Fibroblast of skin of left biceps (primary cell): Measurements from ENCODE around the gene RAMP3.
"Not testable (repeated sequence)": the region's sequence is repeated elsewhere in the genome, so short reads cannot be mapped to it uniquely, and the experiment has no call there.

Experiments used
- DNase-seq, 2 experiments: peaks; one replicate each; pipeline ENCODE4 v3.0.0-alpha.2; 2013; ENCODE audit warnings: low read depth in 2 of 2

The RAMP3 gene

GRCh38 chr7:45193828-45194227 lies 36.2 kb downstream of the RAMP3 start:
- no peak for DNase-seq

DNA sequence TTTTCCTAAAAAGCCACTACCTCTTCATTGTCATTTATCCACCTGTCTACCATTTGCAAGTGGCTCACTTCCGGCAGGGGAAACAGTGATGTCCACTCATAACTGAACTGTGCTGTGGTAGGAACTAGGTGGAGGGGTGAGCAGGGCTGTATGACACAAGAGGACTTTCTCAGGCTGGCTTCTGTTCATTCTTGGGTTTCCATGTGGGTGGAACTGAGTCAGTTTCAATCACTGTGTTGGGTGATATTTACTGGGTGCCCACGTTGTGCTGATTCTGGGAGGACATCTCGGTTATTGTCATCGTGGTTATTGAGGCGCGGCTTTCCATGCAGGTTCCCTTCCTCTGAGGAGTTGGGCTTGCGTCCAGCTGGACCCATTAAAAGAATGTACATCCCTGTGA lies 38.8 kb downstream of the RAMP3 start:
- no peak for DNase-seq

- DNase-seq: no peak
These were observed 39.9 kb downstream of the RAMP3 start for GRCh38 chr7:45197461-45197860.

- DNase-seq: no peak
These were observed 41.4 kb downstream of the RAMP3 start for GRCh38 chr7:45198986-45199385.

DNA sequence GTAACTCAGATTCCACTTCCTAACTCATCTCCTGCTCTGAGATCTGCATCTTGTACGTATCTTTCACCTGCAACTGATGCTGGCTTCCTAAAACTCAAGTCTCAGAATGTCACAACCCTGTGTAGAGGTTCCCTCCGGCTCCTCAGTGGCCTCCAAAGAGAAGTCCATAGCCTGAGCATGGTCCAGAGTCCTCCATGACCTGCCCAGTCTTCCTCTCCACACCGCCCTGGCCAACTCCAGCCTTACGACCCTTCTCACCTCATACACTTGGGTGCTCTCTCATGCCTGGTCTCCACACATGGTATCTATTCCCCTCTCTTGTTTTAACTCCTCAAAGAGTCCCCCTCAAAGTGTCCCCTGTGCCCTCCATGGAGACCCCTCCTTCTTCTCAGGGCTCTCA lies 41.9 kb downstream of the RAMP3 start:
- DNase-seq: no peak

DNA sequence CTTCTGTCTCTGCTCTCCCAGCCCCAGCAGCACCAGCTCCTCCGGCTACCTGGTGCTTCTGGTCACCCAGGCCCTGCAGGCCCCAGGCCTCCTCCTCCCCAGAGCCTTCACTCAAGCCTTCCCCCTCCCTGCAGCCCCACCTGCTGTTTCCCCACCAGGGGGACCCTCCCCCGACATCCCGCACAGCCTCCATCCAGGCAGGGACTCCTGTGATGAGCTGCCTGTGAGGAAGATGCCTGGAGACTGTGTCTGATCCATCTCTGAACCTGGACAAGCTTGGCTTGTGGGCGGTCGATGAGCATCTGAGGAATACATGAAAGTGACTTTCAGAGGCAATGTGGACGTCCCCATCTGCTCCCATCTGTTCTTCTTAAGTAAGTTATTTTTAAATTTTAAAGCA lies 45.0 kb downstream of the RAMP3 start:
- DNase-seq: no peak

- no peak for DNase-seq
These were observed 45.4 kb downstream of the RAMP3 start for GRCh38 chr7:45203036-45203435.

GRCh38 chr7:45203459-45203858 lies 45.9 kb downstream of the RAMP3 start:
- no peak for DNase-seq

GRCh38 chr7:45203936-45204445 lies 46.4 kb downstream of the RAMP3 start:
- DNase-seq: peak; percentile 45 to 50

GRCh38 chr7:45206266-45206665 lies 48.7 kb downstream of the RAMP3 start:
- not testable (repeated sequence) for DNase-seq

GRCh38 chr7:45209909-45210308 lies 52.3 kb downstream of the RAMP3 start:
- not testable (repeated sequence) for DNase-seq

DNA sequence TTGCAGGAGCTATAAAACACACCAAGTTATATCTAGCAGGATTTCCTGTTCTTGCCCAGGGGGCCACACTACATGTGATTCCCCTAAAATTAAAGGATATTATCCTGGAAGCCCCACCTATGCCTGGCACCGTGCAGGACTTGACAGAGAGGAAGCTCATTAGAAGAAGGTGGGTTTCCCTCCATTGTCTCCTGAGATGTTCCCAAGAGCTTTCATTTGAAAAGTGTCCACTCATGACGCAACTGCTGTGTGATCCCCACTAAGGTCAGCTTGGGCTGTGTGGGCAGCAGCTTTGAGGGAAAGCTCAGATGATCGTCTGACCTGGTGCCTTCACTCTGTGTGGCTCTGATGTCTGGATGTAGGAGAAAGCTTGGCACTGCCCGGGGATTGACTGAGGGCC lies 53.5 kb downstream of the RAMP3 start:
- no peak for DNase-seq

DNA sequence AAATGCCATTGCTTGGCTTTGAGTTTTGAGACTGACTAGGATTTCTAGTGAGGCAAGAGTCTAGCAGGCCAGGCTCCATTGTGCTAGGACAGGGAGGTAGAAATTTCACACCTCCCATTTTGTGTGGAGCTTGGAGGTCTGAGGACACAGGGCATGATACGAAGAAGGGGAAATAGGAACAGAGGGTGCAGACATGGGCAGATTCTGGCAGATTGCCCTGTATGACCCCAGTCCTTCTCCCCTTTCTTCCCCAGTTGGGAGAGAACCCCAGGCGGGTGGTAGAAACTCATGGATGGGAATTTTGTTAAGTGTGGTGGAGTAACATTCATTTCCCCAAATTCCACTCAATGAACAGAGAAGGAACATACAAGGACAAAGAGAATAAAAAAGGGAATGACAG lies 54.4 kb downstream of the RAMP3 start:
- no peak for DNase-seq

DNA sequence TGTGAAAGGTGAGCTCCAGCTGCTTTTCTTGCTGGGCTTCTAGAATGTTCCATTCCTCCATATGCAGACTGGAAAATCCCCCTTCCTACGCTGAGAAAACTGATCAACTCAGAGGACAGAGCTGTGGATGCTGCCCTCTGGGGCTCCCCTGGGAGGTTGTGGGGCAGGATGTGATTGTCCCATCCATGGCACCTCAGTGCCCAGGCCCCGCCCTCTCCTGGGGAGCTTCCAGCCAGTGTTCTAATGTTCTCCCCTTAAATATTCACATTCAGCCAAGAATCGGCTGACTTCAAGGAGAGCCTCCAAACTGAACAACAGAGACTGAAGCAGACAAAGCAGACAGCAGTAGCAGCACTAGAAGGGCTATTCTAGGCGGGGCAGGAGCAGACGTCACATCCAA lies 55.0 kb downstream of the RAMP3 start:
- DNase-seq: no peak

DNA sequence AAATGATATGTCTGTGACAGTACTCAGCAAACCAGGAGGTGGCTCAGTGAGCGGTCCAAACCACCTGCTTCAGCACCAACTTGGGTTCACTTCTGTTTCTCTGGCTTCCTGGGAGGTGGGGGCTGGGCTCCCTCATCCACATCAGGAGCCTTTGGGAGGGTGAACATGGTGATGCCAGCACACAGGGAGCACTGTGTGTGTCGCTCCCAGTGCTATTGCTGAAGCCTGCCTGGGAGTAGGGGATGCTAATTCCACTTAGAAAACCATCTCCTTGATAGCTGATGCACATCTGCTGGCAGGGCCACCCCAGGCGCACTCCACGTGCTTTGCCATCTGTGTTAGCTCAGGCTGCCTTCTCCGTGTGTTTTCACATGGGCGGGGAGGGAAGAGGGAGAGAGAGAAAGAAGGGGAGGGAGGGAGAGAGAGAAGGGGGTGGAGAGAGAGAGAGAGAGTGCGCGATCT lies 58.0 kb downstream of the RAMP3 start:
- DNase-seq: no peak

GRCh38 chr7:45216181-45216580 lies 58.6 kb downstream of the RAMP3 start:
- no peak for DNase-seq

DNA sequence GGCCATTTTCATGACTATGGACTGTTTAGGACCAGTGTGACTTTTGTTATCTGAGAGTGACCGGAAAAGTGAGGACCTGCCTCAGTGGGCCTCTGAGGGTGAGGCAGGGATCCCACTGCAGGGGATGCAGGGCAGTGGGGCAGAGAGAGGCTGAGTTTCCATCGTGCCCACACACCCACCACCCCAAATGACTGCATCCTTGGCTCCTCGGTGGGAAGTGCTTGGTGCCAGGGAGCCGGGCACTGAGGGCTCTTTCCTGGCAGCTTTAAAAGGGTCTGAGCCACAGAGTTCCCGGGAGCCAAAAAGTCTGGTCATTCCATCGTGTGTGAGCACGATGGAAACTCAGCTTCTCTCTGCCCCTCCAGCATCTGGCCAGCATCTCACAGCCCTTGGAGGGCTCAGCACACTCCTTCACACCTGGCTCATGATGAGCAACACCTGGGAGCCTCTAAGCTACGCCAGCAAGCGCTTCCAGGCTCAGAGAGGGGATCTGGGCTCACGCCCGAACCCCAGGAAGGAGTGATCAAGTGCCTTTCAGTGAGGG lies 59.1 kb downstream of the RAMP3 start:
- no peak for DNase-seq

DNA sequence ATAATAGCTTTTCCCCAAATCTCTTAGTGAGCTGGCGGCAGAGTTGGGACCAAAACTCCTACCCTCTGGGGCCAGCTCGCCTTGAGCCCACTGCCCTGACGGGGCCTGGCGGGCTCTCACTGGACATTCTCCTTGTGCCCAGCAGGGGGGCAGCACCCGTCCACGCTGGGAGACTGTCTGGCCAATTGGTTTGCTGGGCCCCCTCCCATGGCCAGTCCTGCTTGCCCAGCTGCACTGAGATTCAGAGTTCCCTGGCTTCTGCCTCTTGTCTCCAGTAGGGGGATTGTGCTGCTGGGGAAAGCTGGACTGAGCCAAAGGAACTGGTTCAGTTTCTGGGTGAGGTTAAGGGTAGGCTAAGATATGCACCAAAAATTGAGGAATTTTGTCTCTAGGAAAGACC lies 59.8 kb downstream of the RAMP3 start:
- no peak for DNase-seq

GRCh38 chr7:45219130-45219529 lies 61.5 kb downstream of the RAMP3 start:
- no peak for DNase-seq

GRCh38 chr7:45219801-45220435 lies 62.3 kb downstream of the RAMP3 start:
- DNase-seq: no peak

GRCh38 chr7:45220846-45221618 lies 63.4 kb downstream of the RAMP3 start:
- DNase-seq: no peak

- DNase-seq: no peak
These were observed 64.5 kb downstream of the RAMP3 start for GRCh38 chr7:45221896-45222604.
